Stimulated activated effector memory CD8-positive, alpha-beta T cell treated with anti-CD3 and anti-CD28 coated beads, Interleukin-12 subunit alpha, Interleukin-12 subunit beta, amount 100 ng/mL, for 72 hours (primary cell): ENCODE data around the gene ZBTB18.

ENCODE experiments used
- ATAC-seq: fragments of 150-1000 bp; cut with Tn5 transposase; 2 replicates; pipeline ENCODE4 v1.10.0; 2021
- DNase-seq, 2 donors: peaks; one replicate each; pipeline ENCODE4 v3.0.0; 2021 to 2022; ENCODE audit warnings: low spot score in 2 of 2
- H3K27ac Mint-ChIP-seq: one replicate; pipeline ENCODE4 v1.8.0; 2022; ENCODE audit warnings: mild to moderate bottlenecking, mixed read lengths
- H3K36me3 Mint-ChIP-seq: one replicate; pipeline ENCODE4 v1.8.0; 2022; ENCODE audit warnings: mild to moderate bottlenecking, mixed read lengths
- H3K4me1 Mint-ChIP-seq: one replicate; pipeline ENCODE4 v1.8.0; 2022; ENCODE audit warnings: mixed read lengths
- H3K4me3 Mint-ChIP-seq: one replicate; pipeline ENCODE4 v1.8.0; 2022; ENCODE audit warnings: mild to moderate bottlenecking, mixed read lengths
- H3K9me3 Mint-ChIP-seq: one replicate; pipeline ENCODE4 v1.8.0; 2022; ENCODE audit warnings: mixed read lengths

Gene ZBTB18

DNA sequence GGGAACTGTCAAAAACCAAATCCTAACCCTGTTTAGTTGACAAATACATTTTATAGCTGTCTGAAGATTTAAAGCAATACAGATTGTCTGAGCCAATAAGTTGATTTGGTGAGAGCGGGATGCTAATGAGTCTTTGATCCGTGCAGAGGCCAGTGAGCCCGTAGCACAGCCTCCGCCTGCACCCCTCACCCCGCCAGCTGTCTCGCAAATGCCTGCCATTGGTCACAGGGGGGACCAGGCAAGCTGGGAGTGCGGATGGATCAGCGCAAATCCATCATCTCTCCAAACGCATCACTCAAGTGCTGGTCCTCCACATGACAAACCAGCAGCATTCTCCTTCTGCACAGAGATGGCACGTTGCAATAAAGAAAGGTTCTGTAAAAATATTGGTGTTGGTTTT, 51.0 kb downstream of the ZBTB18 start:
- H3K4me1 Mint-ChIP-seq = peaks cover 8% of the 10 kb centered on the region
- H3K36me3 Mint-ChIP-seq = no peaks in the 10 kb centered on the region
- no peak overlapping the region for H3K4me3 Mint-ChIP-seq
- DNase-seq = no peak
- ATAC-seq = no peak
- H3K27ac Mint-ChIP-seq = no peak overlapping the region
- H3K9me3 Mint-ChIP-seq = no peaks in the 10 kb centered on the region

DNA sequence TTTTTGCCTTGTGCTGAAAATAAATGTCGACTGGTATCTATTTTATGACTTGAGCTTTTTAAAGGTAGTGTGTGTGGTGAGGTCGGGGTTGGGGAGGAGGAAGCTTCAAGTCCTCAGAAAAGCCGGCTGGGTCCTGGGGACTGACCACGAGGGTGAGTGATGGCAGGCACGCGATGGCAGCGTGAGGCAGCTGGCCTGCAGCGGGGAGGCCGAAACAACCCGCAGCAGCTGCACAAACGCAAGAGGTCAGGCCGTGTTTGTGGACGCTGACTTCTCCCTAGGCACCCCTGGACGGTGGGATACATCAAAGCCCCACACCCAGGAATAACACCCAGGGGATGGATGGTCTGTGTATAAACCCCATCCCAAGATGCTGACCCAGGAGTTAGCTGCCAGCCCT, 51.4 kb downstream of the ZBTB18 start:
- Mint-ChIP-seq H3K36me3 (no peaks in the 10 kb centered on the region), H3K27ac (no peak overlapping the region), H3K4me1 (peaks cover 8% of the 10 kb centered on the region), H3K4me3 (no peak overlapping the region), H3K9me3 (no peaks in the 10 kb centered on the region)
- no peak for DNase-seq
- ATAC-seq = no peak

- H3K27ac Mint-ChIP-seq = no peak overlapping the region
- ATAC-seq = peak; percentile 24
- H3K4me1 Mint-ChIP-seq = peaks cover 8% of the 10 kb centered on the region
- no peaks in the 10 kb centered on the region for H3K9me3 Mint-ChIP-seq
- no peak overlapping the region for H3K4me3 Mint-ChIP-seq
- H3K36me3 Mint-ChIP-seq = no peaks in the 10 kb centered on the region
- DNase-seq = no peak
These were observed 53.4 kb downstream of the ZBTB18 start for GRCh38 chr1:244104309-244105060.

GRCh38 chr1:244106176-244106575, 55.1 kb downstream of the ZBTB18 start:
- Mint-ChIP-seq H3K36me3 (no peaks in the 10 kb centered on the region), H3K27ac (no peak overlapping the region), H3K4me3 (no peak overlapping the region), H3K4me1 (peaks cover under 1% of the 10 kb centered on the region), H3K9me3 (no peaks in the 10 kb centered on the region)
- DNase-seq = no peak
- ATAC-seq = no peak
